ENCODE results near the gene C2orf66. TPM values are rescaled to one million over a fixed set of nuclear protein-coding genes. Genes with fewer than 3 reads are reported as not detected.

Gene C2orf66
- total RNA-seq, 2 donors from 2014 or later, result 0.32 TPM; not detected in 1

GRCh38 chr2:196808083-196808665 is 981 bp downstream of the C2orf66 start:
- H3K36me3 ChIP-seq, result no peaks in the 10 kb centered on the region
- H3K27ac ChIP-seq, result no peak overlapping the region
- 54% methylated on average over 2 of the region's 2 CpGs for WGBS
- no peaks in the 10 kb centered on the region for H3K4me1 ChIP-seq (replicated peaks)
- intact Hi-C loops (cut with DNase I), result no loop called here
- no peak overlapping the region for H3K4me3 ChIP-seq
- H3K27me3 ChIP-seq (replicated peaks; ENCODE audit: insufficient read depth), result peaks cover 2% of the 10 kb centered on the region
- no peaks in the 10 kb centered on the region for H3K9me3 ChIP-seq
- no peak for DNase-seq (ENCODE audit: low spot score)
- no peak for TF ChIP-seq POLR2AphosphoS5 (IDR thresholded peaks at IDR 0.05)
- TF ChIP-seq CTCF (IDR thresholded peaks at IDR 0.05), result no peak
- no peak for TF ChIP-seq POLR2A (IDR thresholded peaks at IDR 0.05)

GRCh38 chr2:196804381-196804780 is 4.8 kb downstream of the C2orf66 start:
- no peak for DNase-seq (ENCODE audit: low spot score)
- H3K4me3 ChIP-seq, result no peak overlapping the region
- no peaks in the 10 kb centered on the region for H3K4me1 ChIP-seq (replicated peaks)
- intact Hi-C loops (cut with DNase I), result no loop called here
- H3K27ac ChIP-seq, result no peak overlapping the region
- WGBS, result 70% methylated on average over 1 of the region's 1 CpG
- no peaks in the 10 kb centered on the region for H3K9me3 ChIP-seq
- TF ChIP-seq POLR2AphosphoS5 (IDR thresholded peaks at IDR 0.05), result no peak
- no peak for TF ChIP-seq POLR2A (IDR thresholded peaks at IDR 0.05)
- TF ChIP-seq CTCF (IDR thresholded peaks at IDR 0.05), result no peak
- peaks cover 2% of the 10 kb centered on the region for H3K27me3 ChIP-seq (replicated peaks; ENCODE audit: insufficient read depth)
- no peaks in the 10 kb centered on the region for H3K36me3 ChIP-seq

GRCh38 chr2:196802401-196802800 is 6.8 kb downstream of the C2orf66 start:
- H3K27me3 ChIP-seq (replicated peaks; ENCODE audit: insufficient read depth), result no peaks in the 10 kb centered on the region
- DNase-seq (ENCODE audit: low spot score), result no peak
- intact Hi-C loops (cut with DNase I), result no loop called here
- H3K9me3 ChIP-seq, result no peaks in the 10 kb centered on the region
- no peaks in the 10 kb centered on the region for H3K36me3 ChIP-seq
- no peaks in the 10 kb centered on the region for H3K4me1 ChIP-seq (replicated peaks)
- H3K4me3 ChIP-seq, result no peak overlapping the region
- WGBS, result 51% methylated on average over 2 of the region's 2 CpGs
- no peak overlapping the region for H3K27ac ChIP-seq
- TF ChIP-seq POLR2A (IDR thresholded peaks at IDR 0.05), result no peak
- no peak for TF ChIP-seq CTCF (IDR thresholded peaks at IDR 0.05)
- no peak for TF ChIP-seq POLR2AphosphoS5 (IDR thresholded peaks at IDR 0.05)

- WGBS, result 21% methylated on average over 2 of the region's 2 CpGs
- no peaks in the 10 kb centered on the region for H3K4me1 ChIP-seq (replicated peaks)
- H3K36me3 ChIP-seq, result no peaks in the 10 kb centered on the region
- no peak overlapping the region for H3K4me3 ChIP-seq
- no peaks in the 10 kb centered on the region for H3K27me3 ChIP-seq (replicated peaks; ENCODE audit: insufficient read depth)
- intact Hi-C loops (cut with DNase I), result no loop called here
- DNase-seq (ENCODE audit: low spot score), result no peak
- H3K9me3 ChIP-seq, result no peaks in the 10 kb centered on the region
- TF ChIP-seq POLR2A (IDR thresholded peaks at IDR 0.05), result no peak
- TF ChIP-seq POLR2AphosphoS5 (IDR thresholded peaks at IDR 0.05), result no peak
- no peak for TF ChIP-seq CTCF (IDR thresholded peaks at IDR 0.05)
- no peak overlapping the region for H3K27ac ChIP-seq
These were observed 7.4 kb downstream of the C2orf66 start for GRCh38 chr2:196801674-196802261.

- DNase-seq (ENCODE audit: low spot score), result no peak
- 4% methylated on average over 10 of the region's 10 CpGs for WGBS
These were observed 10.2 kb downstream of the C2orf66 start for GRCh38 chr2:196798980-196799379.

More at GRCh38 chr2:196798980-196799379, 10.2 kb downstream of the C2orf66 start:
- Histone ChIP-seq H3K27ac (peak overlapping the region; percentile 67 to 75), H3K9me3 (no peaks in the 10 kb centered on the region), H3K27me3 (replicated peaks; ENCODE audit: insufficient read depth) (no peaks in the 10 kb centered on the region), H3K4me3 (peak overlapping the region; percentile 55 to 59), H3K36me3 (no peaks in the 10 kb centered on the region), H3K4me1 (replicated peaks) (no peaks in the 10 kb centered on the region)
- TF ChIP-seq CTCF (IDR thresholded peaks at IDR 0.05) (no peak), POLR2AphosphoS5 (IDR thresholded peaks at IDR 0.05) (no peak), POLR2A (IDR thresholded peaks at IDR 0.05) (no peak)
- intact Hi-C loops (cut with DNase I), result no loop called here
